Endodermal cell (in vitro differentiated cells): Measurements from ENCODE around the gene SPAG9. TPM values are rescaled to one million over a fixed set of nuclear protein-coding genes. Genes with fewer than 3 reads are reported as not detected.

Experiments
- DNase-seq: peaks from one replicate; pipeline ENCODE4 v3.0.0-alpha.2; 2017
- H3K27ac ChIP-seq: 2 replicates; pipeline ENCODE4 v1.5.1; 2013; ENCODE audit warnings: mild to moderate bottlenecking, low read depth, low read length, moderate library complexity
- H3K27me3 ChIP-seq: 2 replicates; pipeline ENCODE4 v1.6.1; 2013; ENCODE audit warnings: mild to moderate bottlenecking, low read length, moderate library complexity; ENCODE audit not compliant: insufficient read depth, control insufficient read depth, poor library complexity, severe bottlenecking
- H3K36me3 ChIP-seq: 2 replicates; pipeline ENCODE4 v1.7.0; 2013; ENCODE audit warnings: mild to moderate bottlenecking, low read length, moderate library complexity; ENCODE audit not compliant: control insufficient read depth, insufficient read depth
- H3K4me1 ChIP-seq: one replicate; pipeline ENCODE4 v1.7.0; 2013; ENCODE audit warnings: low read length; ENCODE audit not compliant: control insufficient read depth, insufficient read depth
- H3K4me3 ChIP-seq: 2 replicates; pipeline ENCODE4 v1.5.1; 2013; ENCODE audit warnings: mild to moderate bottlenecking, low read length, moderate library complexity
- H3K9ac ChIP-seq: 2 replicates; pipeline ENCODE4 v1.6.1; 2013; ENCODE audit warnings: mild to moderate bottlenecking, low read length, moderate library complexity; ENCODE audit not compliant: poor library complexity, severe bottlenecking; ENCODE audit errors: extremely low read depth
- H3K9me3 ChIP-seq: 2 replicates; pipeline ENCODE4 v1.6.1; 2013; ENCODE audit warnings: mild to moderate bottlenecking, low read length, moderate library complexity; ENCODE audit not compliant: control insufficient read depth
- H3K27ac Mint-ChIP-seq: 2 replicates; pipeline ENCODE4 v1.8.0; 2020; ENCODE audit warnings: mixed read lengths
- H3K27me3 Mint-ChIP-seq: 2 replicates; pipeline ENCODE4 v1.8.0; 2021; ENCODE audit warnings: mild to moderate bottlenecking, mixed read lengths; ENCODE audit not compliant: insufficient read depth
- H3K36me3 Mint-ChIP-seq: 2 replicates; pipeline ENCODE4 v1.8.0; 2020; ENCODE audit warnings: low read depth, mixed read lengths
- H3K4me1 Mint-ChIP-seq: 2 replicates; pipeline ENCODE4 v1.8.0; 2020; ENCODE audit warnings: mixed read lengths
- H3K4me3 Mint-ChIP-seq: 2 replicates; pipeline ENCODE4 v1.8.0; 2020; ENCODE audit warnings: mild to moderate bottlenecking, moderate library complexity, mixed read lengths
- H3K9me3 Mint-ChIP-seq: 2 replicates; pipeline ENCODE4 v1.8.0; 2020; ENCODE audit warnings: mild to moderate bottlenecking, mixed read lengths
- WGBS, 2 experiments: methylation state at CpG; one replicate each; pipeline versions ENCODE4 v1.1.5 to v1.1.7; 2013; ENCODE audit warnings: missing lambda C conversion rate in 2 of 2, mixed read lengths in 1 of 2; ENCODE audit not compliant: insufficient coverage in 1 of 2, insufficient read length in 1 of 2; 5-methylcytosine and 5-hydroxymethylcytosine counted together
- total RNA-seq, 2 donors: library from RNA; stranded (reverse); fragmentation: NEBNext Ultra II Directional in 1 of 2; extraction: Animal tissue kit (Norgen Biotek cat#: 25700) in 1 of 2; gene quantifications; 2 replicates in 1 of 2; 3 replicates in 1 of 2; pipeline ENCODE4 v1.2.1, GENCODE V29; 2021
- TF ChIP-seq, protein P1 (sequence below): fragments of 200-600 bp; sonication (generic); conservative IDR thresholded peaks from 2 replicates; pipeline ENCODE4 v1.5.0; 2021; ENCODE audit warnings: antibody characterized with exemption, mild to moderate bottlenecking

The SPAG9 gene
- total RNA-seq, 2 donors from 2014 or later = 64.8 to 77.7 TPM

DNA sequence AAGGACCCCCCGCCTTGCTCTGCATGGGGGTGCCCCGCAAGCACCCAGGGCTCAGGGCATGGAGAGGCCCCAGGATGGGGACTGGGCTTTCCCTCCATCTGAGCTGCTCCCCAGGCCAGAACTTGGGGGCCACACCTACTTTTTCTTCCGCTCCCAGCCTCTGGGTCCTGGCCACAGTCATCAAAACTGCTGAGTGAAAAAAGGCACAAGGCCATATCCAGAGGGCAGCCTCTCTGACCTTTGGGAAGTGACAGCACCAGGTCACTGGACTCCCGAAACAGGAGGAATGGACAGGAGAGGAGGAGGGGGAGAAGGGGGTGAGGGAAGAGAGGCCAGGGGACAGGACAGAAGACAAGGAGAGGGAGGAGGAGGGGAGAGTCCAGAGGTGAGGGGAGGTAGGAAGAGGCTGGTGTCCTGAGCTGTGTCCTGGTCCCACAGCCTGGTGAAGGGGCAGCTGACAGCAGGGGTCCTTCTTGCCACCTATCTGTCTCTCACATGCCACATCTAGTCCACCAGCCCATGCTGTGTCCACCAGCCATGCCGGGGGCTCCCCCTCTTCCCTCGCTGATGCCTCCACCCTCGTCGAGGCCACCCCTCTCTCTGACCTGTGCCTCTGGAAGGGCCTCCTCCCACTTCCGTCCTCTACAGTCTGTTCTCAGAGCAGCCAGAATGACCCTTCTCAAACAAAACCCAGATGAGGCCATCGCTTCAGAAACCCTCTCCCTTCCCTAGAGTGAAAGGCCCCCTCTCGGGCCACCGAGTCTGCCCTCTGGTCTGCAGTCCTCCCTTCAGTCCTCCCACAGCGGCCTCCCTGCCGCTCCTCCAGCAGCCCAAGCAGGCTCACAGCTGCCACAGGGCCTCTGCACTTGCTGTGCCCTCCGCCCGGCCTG, 180.6 kb downstream of the SPAG9 start:
- Histone ChIP-seq H3K9ac (no peak overlapping the region), H3K27me3 (peaks cover 6% of the 10 kb centered on the region), H3K9me3 (no peaks in the 10 kb centered on the region), H3K4me1 (peaks cover 10% of the 10 kb centered on the region), H3K27ac (no peak overlapping the region), H3K36me3 (no peaks in the 10 kb centered on the region), H3K4me3 (no peak overlapping the region)
- Mint-ChIP-seq H3K4me3 (no peak overlapping the region), H3K4me1 (peaks cover 24% of the 10 kb centered on the region), H3K36me3 (no peaks in the 10 kb centered on the region), H3K27ac (no peak overlapping the region), H3K9me3 (no peaks in the 10 kb centered on the region), H3K27me3 (peaks cover 27% of the 10 kb centered on the region)
- no peak for DNase-seq
- WGBS, 2 experiments = 92 to 96% methylated on average over 9 to 16 of the region's 16 CpGs
- TF ChIP-seq, protein P1, sequence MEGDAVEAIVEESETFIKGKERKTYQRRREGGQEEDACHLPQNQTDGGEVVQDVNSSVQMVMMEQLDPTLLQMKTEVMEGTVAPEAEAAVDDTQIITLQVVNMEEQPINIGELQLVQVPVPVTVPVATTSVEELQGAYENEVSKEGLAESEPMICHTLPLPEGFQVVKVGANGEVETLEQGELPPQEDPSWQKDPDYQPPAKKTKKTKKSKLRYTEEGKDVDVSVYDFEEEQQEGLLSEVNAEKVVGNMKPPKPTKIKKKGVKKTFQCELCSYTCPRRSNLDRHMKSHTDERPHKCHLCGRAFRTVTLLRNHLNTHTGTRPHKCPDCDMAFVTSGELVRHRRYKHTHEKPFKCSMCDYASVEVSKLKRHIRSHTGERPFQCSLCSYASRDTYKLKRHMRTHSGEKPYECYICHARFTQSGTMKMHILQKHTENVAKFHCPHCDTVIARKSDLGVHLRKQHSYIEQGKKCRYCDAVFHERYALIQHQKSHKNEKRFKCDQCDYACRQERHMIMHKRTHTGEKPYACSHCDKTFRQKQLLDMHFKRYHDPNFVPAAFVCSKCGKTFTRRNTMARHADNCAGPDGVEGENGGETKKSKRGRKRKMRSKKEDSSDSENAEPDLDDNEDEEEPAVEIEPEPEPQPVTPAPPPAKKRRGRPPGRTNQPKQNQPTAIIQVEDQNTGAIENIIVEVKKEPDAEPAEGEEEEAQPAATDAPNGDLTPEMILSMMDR = no peak

DNA sequence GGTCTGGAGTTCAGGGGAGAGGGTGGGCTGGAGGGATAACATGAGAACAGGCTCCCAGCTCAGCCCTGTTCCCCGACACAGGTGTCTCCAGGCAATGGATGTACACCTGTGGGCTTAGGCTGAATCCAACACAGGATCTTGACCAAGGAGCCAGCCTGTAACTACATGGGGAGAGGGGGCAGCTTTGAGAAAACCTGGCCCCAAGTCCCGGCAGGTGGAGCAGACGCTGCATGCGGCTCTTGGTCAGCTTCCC, 181.2 kb downstream of the SPAG9 start:
- H3K27ac ChIP-seq = no peak overlapping the region
- Mint-ChIP-seq H3K4me3 (no peak overlapping the region), H3K27ac (no peak overlapping the region), H3K36me3 (no peaks in the 10 kb centered on the region), H3K9me3 (no peaks in the 10 kb centered on the region), H3K27me3 (peaks cover 27% of the 10 kb centered on the region), H3K4me1 (peaks cover 24% of the 10 kb centered on the region)
- TF ChIP-seq, protein P1 = no peak
- H3K4me1 ChIP-seq = peaks cover 7% of the 10 kb centered on the region
- H3K36me3 ChIP-seq = no peaks in the 10 kb centered on the region
- no peak for DNase-seq
- H3K9me3 ChIP-seq = no peaks in the 10 kb centered on the region
- no peak overlapping the region for H3K4me3 ChIP-seq
- H3K27me3 ChIP-seq = peaks cover 6% of the 10 kb centered on the region
- 94 to 100% methylated on average over 1 to 4 of the region's 4 CpGs for WGBS, 2 experiments
- H3K9ac ChIP-seq = no peak overlapping the region

DNA sequence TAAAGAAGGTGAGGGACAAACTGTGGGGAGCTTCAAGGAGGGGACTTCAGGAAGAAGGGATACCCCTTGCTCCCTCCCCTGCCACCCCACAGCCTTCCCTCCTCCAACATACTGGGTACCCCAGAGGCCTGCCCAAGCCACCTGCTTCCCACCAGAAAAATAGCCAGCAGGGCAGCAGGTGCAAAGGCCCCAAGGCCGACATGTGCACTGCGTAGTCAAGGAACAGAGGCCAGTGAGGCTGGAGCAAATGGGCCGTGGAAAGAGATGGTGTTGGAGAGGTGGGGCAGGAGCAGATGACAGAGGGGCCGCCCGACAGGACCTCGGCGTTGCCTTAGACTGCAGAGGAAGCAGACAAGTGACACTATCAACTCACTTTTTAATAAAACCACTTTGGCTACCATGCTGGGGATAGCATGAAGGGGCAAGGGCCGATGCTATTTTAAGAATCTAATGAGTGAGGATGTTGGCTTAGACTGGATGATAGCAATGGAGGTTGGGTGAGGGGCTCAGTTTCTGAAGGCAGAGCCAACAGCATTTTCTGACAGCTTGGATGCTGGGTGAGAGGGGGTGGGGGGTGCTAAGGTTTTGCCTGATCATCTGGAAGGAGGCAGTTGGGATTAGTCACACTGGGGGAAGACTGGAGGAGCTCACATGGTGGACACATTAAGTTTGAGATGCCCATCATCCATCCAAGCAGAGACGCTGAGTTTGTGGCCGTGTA, 181.7 kb downstream of the SPAG9 start:
- Histone ChIP-seq H3K9me3 (no peaks in the 10 kb centered on the region), H3K4me1 (peaks cover 3% of the 10 kb centered on the region), H3K9ac (no peak overlapping the region), H3K27me3 (peaks cover 6% of the 10 kb centered on the region), H3K27ac (no peak overlapping the region), H3K36me3 (no peaks in the 10 kb centered on the region), H3K4me3 (no peak overlapping the region)
- H3K4me1 Mint-ChIP-seq = peaks cover 23% of the 10 kb centered on the region
- H3K9me3 Mint-ChIP-seq = no peaks in the 10 kb centered on the region
- DNase-seq = no peak
- no peak overlapping the region for H3K27ac Mint-ChIP-seq
- H3K4me3 Mint-ChIP-seq = no peak overlapping the region
- TF ChIP-seq, protein P1 = no peak
- 92 to 94% methylated on average over 6 to 10 of the region's 10 CpGs for WGBS, 2 experiments
- H3K27me3 Mint-ChIP-seq = peaks cover 27% of the 10 kb centered on the region
- H3K36me3 Mint-ChIP-seq = no peaks in the 10 kb centered on the region
